Right lobe of liver (tissue), 4 donors: ENCODE measurements around the gene FAM98B.

Experiments used
- CTCF ChIP-seq, 4 donors: fragments of 200-600 bp in 3 of 4; fragments of 450-650 bp in 1 of 4; IDR thresholded peaks; one replicate each; pipeline versions ENCODE4 v1.5.1 to v1.8.0; 2016 to 2022; ENCODE audit warnings: antibody characterized with exemption in 4 of 4, mild to moderate bottlenecking in 2 of 4
- POLR2A ChIP-seq: fragments of 450-650 bp; IDR thresholded peaks from one replicate; pipeline ENCODE4 v1.6.1; 2017; ENCODE audit warnings: antibody characterized with exemption, mild to moderate bottlenecking
- donor health status: DM: no; HTN: no; CAD: no.
- donor health status: DM: no; HTN: no; CAD: no.
- donor health status: DM: no; HTN: yes; CAD: no.

- no peak for TF ChIP-seq CTCF (IDR thresholded peaks at IDR 0.05)
- no peak for TF ChIP-seq POLR2A
These were observed 62.7 kb downstream of the FAM98B start for GRCh38 chr15:38516626-38517025.
